WTC11 (cell line): ENCODE measurements around the gene FGG. TPM values are rescaled to one million over a fixed set of nuclear protein-coding genes. Genes with fewer than 3 reads are reported as not detected.

Source experiments
- ATAC-seq: fragments of 200-7000 bp; cut with Tn5 transposase; 2 replicates; pipeline ENCODE4 v1.10.0; 2021; ENCODE audit warnings: mild to moderate bottlenecking, moderate library complexity
- CTCF ChIA-PET: fragments of 300-600 bp; sonication (Branson Sonifier 250); formaldehyde crosslinking; loops from one replicate; lab custom pipeline; 2021; ENCODE audit warnings: antibody characterized with exemption; lab: Charles Lee
- POLR2A ChIA-PET: fragments of 350-600 bp; sonication (Branson Sonifier 250); formaldehyde crosslinking; loops from one replicate; lab custom pipeline; 2021; ENCODE audit warnings: antibody characterized with exemption; lab: Charles Lee
- DNase-seq: peaks from one replicate; pipeline ENCODE4 v3.0.0; 2021; ENCODE audit warnings: low spot score
- H3K27ac Mint-ChIP-seq: 2 replicates; pipeline ENCODE4 v1.8.0; 2021; ENCODE audit warnings: mixed read lengths
- H3K27me3 Mint-ChIP-seq: 2 replicates; pipeline ENCODE4 v1.8.0; 2021; ENCODE audit warnings: low read depth, mild to moderate bottlenecking, moderate library complexity, mixed read lengths
- H3K36me3 Mint-ChIP-seq: 2 replicates; pipeline ENCODE4 v1.8.0; 2021; ENCODE audit warnings: mixed read lengths
- H3K4me1 Mint-ChIP-seq: 2 replicates; pipeline ENCODE4 v1.8.0; 2022; ENCODE audit warnings: mixed read lengths
- H3K4me3 Mint-ChIP-seq: 2 replicates; pipeline ENCODE4 v1.8.0; 2021; ENCODE audit warnings: mild to moderate bottlenecking, moderate library complexity, mixed read lengths
- H3K9me3 Mint-ChIP-seq: 2 replicates; pipeline ENCODE4 v1.8.0; 2021; ENCODE audit warnings: mixed read lengths
- ATF1 ChIP-seq: sonication (generic); formaldehyde crosslinking; IDR thresholded peaks from 2 replicates; pipeline ENCODE4 v1.8.1; 2023; ENCODE audit warnings: mild to moderate bottlenecking, moderate library complexity, missing genetic modification reagents
- CREM ChIP-seq: sonication (generic); formaldehyde crosslinking; IDR thresholded peaks from 2 replicates; pipeline ENCODE4 v1.8.1; 2022; ENCODE audit warnings: mild to moderate bottlenecking, missing genetic modification reagents, moderate library complexity
- ETV6 ChIP-seq: sonication (generic); formaldehyde crosslinking; IDR thresholded peaks from 2 replicates; pipeline ENCODE4 v1.8.1; 2022; ENCODE audit warnings: mild to moderate bottlenecking, missing genetic modification reagents
- FOXK1 ChIP-seq: sonication (generic); formaldehyde crosslinking; IDR thresholded peaks from 2 replicates; pipeline ENCODE4 v1.8.0; 2022; ENCODE audit warnings: mild to moderate bottlenecking, moderate library complexity, missing genetic modification reagents
- GABPB1 ChIP-seq: sonication (generic); formaldehyde crosslinking; IDR thresholded peaks from 2 replicates; pipeline ENCODE4 v1.8.1; 2023; ENCODE audit warnings: mild to moderate bottlenecking, missing genetic modification reagents
- NR1H2 ChIP-seq: sonication (generic); formaldehyde crosslinking; IDR thresholded peaks from 2 replicates; pipeline ENCODE4 v1.9.0; 2021; ENCODE audit warnings: mild to moderate bottlenecking, moderate library complexity, missing genetic modification reagents
- RORB ChIP-seq: fragments of 250-450 bp; sonication (Bioruptor Pico); IDR thresholded peaks from 2 replicates; pipeline ENCODE4 v1.9.0; 2021; ENCODE audit warnings: mild to moderate bottlenecking
- TCF7 ChIP-seq: sonication (generic); formaldehyde crosslinking; IDR thresholded peaks from 2 replicates; pipeline ENCODE4 v1.8.0; 2022; ENCODE audit warnings: mild to moderate bottlenecking, low read depth, missing genetic modification reagents, moderate library complexity
- TEAD1 ChIP-seq: sonication (generic); formaldehyde crosslinking; IDR thresholded peaks from 2 replicates; pipeline ENCODE4 v1.8.0; 2022; ENCODE audit warnings: mild to moderate bottlenecking, missing genetic modification reagents
- ZBTB21 ChIP-seq: sonication (generic); formaldehyde crosslinking; IDR thresholded peaks from 2 replicates; pipeline ENCODE4 v1.8.1; 2023; ENCODE audit warnings: mild to moderate bottlenecking, missing genetic modification reagents, borderline replicate concordance
- ZNF232 ChIP-seq: sonication (generic); formaldehyde crosslinking; IDR thresholded peaks from 2 replicates; pipeline ENCODE4 v1.8.0; 2022; ENCODE audit warnings: mild to moderate bottlenecking, missing genetic modification reagents
- ZNF423 ChIP-seq: fragments of 250-450 bp; sonication (Bioruptor Pico); IDR thresholded peaks from 2 replicates; pipeline ENCODE4 v2.1.2; 2022; ENCODE audit warnings: mild to moderate bottlenecking, moderate library complexity
- ZNF671 ChIP-seq: fragments of 250-450 bp; sonication (Bioruptor Pico); IDR thresholded peaks from 2 replicates; pipeline ENCODE4 v1.8.0; 2021; ENCODE audit warnings: mild to moderate bottlenecking
- total RNA-seq: library from RNA; stranded (reverse); gene quantifications from 3 replicates; pipeline ENCODE4 v1.2.3, GENCODE V29; 2021
- TF ChIP-seq, protein P1 (sequence below): sonication (generic); formaldehyde crosslinking; IDR thresholded peaks from 2 replicates; pipeline ENCODE4 v1.8.1; 2023; ENCODE audit warnings: mild to moderate bottlenecking, moderate library complexity, missing genetic modification reagents
- TF ChIP-seq, protein P2 (sequence below): fragments of 250-450 bp; sonication (Bioruptor Pico); IDR thresholded peaks from 2 replicates; pipeline ENCODE4 v1.8.0; 2021; ENCODE audit warnings: mild to moderate bottlenecking
- TF ChIP-seq, protein P3 (sequence below): sonication (generic); formaldehyde crosslinking; IDR thresholded peaks from 2 replicates; pipeline ENCODE4 v1.8.1; 2022; ENCODE audit warnings: low read depth, missing genetic modification reagents, borderline replicate concordance
- TF ChIP-seq, protein P4 (sequence below): fragments of 200-600 bp; IDR thresholded peaks from 2 replicates; pipeline ENCODE4 v1.8.0; 2022; ENCODE audit warnings: antibody characterized with exemption
- TF ChIP-seq, protein P5 (sequence below): sonication (generic); formaldehyde crosslinking; IDR thresholded peaks from 2 replicates; pipeline ENCODE4 v1.8.1; 2023; ENCODE audit warnings: mild to moderate bottlenecking, missing genetic modification reagents
- TF ChIP-seq, protein P6 (sequence below): sonication (generic); formaldehyde crosslinking; IDR thresholded peaks from 2 replicates; pipeline ENCODE4 v1.8.1; 2023; ENCODE audit warnings: mild to moderate bottlenecking, missing genetic modification reagents, moderate library complexity
- TF ChIP-seq, protein P7 (sequence below): sonication (generic); formaldehyde crosslinking; IDR thresholded peaks from 2 replicates; pipeline ENCODE4 v1.8.0; 2022; ENCODE audit warnings: mild to moderate bottlenecking, missing genetic modification reagents

FGG gene
- total RNA-seq, 1 experiment from 2014 or later = 2.4 TPM

DNA sequence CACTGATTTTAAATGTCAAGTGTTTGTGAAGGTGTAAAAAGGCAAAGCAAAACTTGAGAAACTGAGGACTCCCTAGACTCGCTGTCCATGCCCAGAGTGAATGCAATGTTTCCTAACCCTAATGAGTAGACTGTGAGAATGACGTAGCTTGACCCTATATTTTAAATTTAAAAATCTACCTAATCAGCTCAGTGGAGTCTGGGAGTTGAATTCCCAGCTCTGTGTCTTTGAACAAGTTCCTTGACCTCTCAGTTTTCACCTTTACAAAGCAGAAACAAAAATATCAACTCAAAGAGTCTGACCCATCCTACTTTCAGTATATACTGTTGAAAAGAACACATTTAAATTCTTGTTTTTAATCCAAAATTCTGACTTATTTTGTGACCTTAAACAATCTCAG, 24.3 kb downstream of the FGG start:
- H3K27me3 Mint-ChIP-seq = no peaks in the 10 kb centered on the region
- DNase-seq = no peak
- H3K27ac Mint-ChIP-seq = no peak overlapping the region
- ChIA-PET CTCF (interaction anchor here (0.6 to 2.1 kb wide), 2 partner anchors 31 to 620 kb away, joined by 3 to 13 read pairs; no protein-coding TSS in a partner anchor), POLR2A (no interaction called here)
- no peak overlapping the region for H3K4me3 Mint-ChIP-seq
- H3K4me1 Mint-ChIP-seq = peaks cover 3% of the 10 kb centered on the region
- ATAC-seq = no peak
- no peaks in the 10 kb centered on the region for H3K36me3 Mint-ChIP-seq
- no peaks in the 10 kb centered on the region for H3K9me3 Mint-ChIP-seq
- TF ChIP-seq ZBTB21 (CRISPR knock-in tag) = no peak

DNA sequence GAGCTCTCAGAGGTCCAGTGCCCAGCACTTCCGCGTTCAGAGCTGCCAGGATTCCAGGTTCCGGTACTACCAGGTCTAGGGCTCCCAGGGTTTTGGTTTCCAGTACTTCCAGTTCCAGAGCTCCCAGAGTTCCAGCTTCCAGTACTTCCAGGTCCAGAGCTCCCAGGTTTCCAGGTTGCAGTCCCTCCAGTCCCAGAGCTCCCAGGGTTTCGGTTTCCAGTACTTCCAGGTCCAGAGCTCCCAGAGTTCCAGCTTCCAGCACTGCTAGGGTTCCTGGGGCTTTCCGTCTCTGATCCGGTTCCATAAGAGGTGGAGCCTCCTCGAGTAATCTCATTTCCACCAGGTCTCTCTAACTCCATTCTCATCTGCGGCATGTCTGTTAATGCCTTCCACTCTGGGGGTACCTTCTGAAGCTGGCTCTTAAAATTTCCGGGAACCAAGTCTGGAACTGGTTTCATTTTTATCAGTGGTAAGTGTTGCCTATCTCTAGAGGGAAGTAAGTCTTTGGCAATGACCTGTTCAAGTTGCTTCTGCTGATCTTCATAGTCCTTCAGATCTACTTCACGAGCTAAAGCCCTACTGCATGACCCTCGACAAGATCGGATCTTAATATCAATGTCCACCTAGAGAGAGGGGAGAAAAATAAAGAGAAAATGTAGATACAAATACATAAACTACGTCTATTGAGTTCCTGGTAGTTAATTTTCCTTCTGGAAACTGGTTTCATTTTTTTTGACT, 26.0 kb downstream of the FGG start:
- Mint-ChIP-seq H3K4me3 (no peak overlapping the region), H3K27ac (no peak overlapping the region), H3K9me3 (no peaks in the 10 kb centered on the region), H3K27me3 (no peaks in the 10 kb centered on the region), H3K36me3 (no peaks in the 10 kb centered on the region), H3K4me1 (peaks cover 3% of the 10 kb centered on the region)
- no peak for ATAC-seq
- ChIA-PET CTCF (interaction anchor here (1.8 kb wide), 1 partner anchor 32 kb away, joined by 8 read pairs; no protein-coding TSS in a partner anchor), POLR2A (no interaction called here)
- DNase-seq = no peak
- TF ChIP-seq ZNF232 (CRISPR knock-in tag) (no peak), ATF1 (CRISPR knock-in tag) (no peak), FOXK1 (CRISPR knock-in tag) (no peak)

DNA sequence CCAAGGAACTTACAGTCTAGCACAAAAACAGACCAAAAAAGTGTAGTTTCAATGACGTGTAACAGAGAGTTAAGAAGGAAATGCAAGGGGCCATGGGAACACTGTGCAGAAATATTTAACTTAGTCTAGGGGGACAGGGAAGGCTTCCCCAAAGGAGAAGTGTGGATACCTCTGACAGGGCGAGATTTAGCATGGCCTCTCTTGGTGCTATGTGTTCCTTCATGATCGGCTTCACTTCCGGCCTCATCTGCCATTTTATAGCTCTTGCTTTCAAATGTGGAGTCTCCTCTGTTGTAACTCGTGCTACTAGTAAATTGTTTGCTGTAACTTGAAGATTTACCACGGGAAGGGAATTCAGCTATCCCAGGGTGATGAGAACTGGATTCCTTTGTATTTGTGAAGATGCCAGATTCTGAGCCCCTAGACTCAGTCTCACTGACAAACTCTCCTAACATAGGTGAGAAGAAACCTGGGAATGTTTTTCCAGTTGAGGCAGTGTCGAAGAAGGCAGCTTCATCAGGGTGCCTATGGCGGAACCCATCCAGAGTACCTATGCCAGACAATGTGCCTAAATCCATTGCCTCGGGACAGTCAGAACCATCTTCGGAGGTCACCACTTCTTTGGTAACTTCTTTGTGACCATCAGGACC, 27.0 kb downstream of the FGG start:
- POLR2A ChIA-PET = no interaction called here
- Mint-ChIP-seq H3K36me3 (no peaks in the 10 kb centered on the region), H3K27me3 (no peaks in the 10 kb centered on the region), H3K4me1 (peaks cover 3% of the 10 kb centered on the region), H3K9me3 (no peaks in the 10 kb centered on the region), H3K27ac (no peak overlapping the region), H3K4me3 (no peak overlapping the region)
- no peak for TF ChIP-seq GABPB1 (CRISPR knock-in tag)
- TF ChIP-seq, protein P1, sequence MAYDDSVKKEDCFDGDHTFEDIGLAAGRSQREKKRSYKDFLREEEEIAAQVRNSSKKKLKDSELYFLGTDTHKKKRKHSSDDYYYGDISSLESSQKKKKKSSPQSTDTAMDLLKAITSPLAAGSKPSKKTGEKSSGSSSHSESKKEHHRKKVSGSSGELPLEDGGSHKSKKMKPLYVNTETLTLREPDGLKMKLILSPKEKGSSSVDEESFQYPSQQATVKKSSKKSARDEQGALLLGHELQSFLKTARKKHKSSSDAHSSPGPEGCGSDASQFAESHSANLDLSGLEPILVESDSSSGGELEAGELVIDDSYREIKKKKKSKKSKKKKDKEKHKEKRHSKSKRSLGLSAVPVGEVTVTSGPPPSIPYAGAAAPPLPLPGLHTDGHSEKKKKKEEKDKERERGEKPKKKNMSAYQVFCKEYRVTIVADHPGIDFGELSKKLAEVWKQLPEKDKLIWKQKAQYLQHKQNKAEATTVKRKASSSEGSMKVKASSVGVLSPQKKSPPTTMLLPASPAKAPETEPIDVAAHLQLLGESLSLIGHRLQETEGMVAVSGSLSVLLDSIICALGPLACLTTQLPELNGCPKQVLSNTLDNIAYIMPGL = no peak
- TF ChIP-seq TCF7 (CRISPR knock-in tag) = no peak
- no peak for TF ChIP-seq ZNF671 (CRISPR knock-in tag)
- no peak for TF ChIP-seq ATF1 (CRISPR knock-in tag)
- TF ChIP-seq CREM (CRISPR knock-in tag) = no peak
- no peak for TF ChIP-seq RORB (CRISPR knock-in tag)
- TF ChIP-seq, protein P2, sequence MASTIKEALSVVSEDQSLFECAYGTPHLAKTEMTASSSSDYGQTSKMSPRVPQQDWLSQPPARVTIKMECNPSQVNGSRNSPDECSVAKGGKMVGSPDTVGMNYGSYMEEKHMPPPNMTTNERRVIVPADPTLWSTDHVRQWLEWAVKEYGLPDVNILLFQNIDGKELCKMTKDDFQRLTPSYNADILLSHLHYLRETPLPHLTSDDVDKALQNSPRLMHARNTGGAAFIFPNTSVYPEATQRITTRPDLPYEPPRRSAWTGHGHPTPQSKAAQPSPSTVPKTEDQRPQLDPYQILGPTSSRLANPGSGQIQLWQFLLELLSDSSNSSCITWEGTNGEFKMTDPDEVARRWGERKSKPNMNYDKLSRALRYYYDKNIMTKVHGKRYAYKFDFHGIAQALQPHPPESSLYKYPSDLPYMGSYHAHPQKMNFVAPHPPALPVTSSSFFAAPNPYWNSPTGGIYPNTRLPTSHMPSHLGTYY (CRISPR knock-in tag) = no peak
- TF ChIP-seq, protein P3, sequence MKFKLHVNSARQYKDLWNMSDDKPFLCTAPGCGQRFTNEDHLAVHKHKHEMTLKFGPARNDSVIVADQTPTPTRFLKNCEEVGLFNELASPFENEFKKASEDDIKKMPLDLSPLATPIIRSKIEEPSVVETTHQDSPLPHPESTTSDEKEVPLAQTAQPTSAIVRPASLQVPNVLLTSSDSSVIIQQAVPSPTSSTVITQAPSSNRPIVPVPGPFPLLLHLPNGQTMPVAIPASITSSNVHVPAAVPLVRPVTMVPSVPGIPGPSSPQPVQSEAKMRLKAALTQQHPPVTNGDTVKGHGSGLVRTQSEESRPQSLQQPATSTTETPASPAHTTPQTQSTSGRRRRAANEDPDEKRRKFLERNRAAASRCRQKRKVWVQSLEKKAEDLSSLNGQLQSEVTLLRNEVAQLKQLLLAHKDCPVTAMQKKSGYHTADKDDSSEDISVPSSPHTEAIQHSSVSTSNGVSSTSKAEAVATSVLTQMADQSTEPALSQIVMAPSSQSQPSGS = no peak
- TF ChIP-seq, protein P4, sequence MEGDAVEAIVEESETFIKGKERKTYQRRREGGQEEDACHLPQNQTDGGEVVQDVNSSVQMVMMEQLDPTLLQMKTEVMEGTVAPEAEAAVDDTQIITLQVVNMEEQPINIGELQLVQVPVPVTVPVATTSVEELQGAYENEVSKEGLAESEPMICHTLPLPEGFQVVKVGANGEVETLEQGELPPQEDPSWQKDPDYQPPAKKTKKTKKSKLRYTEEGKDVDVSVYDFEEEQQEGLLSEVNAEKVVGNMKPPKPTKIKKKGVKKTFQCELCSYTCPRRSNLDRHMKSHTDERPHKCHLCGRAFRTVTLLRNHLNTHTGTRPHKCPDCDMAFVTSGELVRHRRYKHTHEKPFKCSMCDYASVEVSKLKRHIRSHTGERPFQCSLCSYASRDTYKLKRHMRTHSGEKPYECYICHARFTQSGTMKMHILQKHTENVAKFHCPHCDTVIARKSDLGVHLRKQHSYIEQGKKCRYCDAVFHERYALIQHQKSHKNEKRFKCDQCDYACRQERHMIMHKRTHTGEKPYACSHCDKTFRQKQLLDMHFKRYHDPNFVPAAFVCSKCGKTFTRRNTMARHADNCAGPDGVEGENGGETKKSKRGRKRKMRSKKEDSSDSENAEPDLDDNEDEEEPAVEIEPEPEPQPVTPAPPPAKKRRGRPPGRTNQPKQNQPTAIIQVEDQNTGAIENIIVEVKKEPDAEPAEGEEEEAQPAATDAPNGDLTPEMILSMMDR = no peak
- TF ChIP-seq TEAD1 (CRISPR knock-in tag) = no peak
- no peak for TF ChIP-seq NR1H2 (CRISPR knock-in tag)
- TF ChIP-seq ZNF232 (CRISPR knock-in tag) = no peak
- TF ChIP-seq, protein P5, sequence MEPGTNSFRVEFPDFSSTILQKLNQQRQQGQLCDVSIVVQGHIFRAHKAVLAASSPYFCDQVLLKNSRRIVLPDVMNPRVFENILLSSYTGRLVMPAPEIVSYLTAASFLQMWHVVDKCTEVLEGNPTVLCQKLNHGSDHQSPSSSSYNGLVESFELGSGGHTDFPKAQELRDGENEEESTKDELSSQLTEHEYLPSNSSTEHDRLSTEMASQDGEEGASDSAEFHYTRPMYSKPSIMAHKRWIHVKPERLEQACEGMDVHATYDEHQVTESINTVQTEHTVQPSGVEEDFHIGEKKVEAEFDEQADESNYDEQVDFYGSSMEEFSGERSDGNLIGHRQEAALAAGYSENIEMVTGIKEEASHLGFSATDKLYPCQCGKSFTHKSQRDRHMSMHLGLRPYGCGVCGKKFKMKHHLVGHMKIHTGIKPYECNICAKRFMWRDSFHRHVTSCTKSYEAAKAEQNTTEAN (CRISPR knock-in tag) = no peak
- no peak for TF ChIP-seq ETV6 (CRISPR knock-in tag)
- no peak for TF ChIP-seq ZBTB21 (CRISPR knock-in tag)
- TF ChIP-seq, protein P6, sequence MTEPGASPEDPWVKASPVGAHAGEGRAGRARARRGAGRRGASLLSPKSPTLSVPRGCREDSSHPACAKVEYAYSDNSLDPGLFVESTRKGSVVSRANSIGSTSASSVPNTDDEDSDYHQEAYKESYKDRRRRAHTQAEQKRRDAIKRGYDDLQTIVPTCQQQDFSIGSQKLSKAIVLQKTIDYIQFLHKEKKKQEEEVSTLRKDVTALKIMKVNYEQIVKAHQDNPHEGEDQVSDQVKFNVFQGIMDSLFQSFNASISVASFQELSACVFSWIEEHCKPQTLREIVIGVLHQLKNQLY (CRISPR knock-in tag) = no peak
- no peak for TF ChIP-seq ZNF423
- TF ChIP-seq, protein P7, sequence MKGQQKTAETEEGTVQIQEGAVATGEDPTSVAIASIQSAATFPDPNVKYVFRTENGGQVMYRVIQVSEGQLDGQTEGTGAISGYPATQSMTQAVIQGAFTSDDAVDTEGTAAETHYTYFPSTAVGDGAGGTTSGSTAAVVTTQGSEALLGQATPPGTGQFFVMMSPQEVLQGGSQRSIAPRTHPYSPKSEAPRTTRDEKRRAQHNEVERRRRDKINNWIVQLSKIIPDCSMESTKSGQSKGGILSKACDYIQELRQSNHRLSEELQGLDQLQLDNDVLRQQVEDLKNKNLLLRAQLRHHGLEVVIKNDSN (CRISPR knock-in tag) = no peak
- ATAC-seq (no peak), DNase-seq (no peak)
- CTCF ChIA-PET = interaction anchor here (0.6 to 1.8 kb wide), 2 partner anchors 10 to 33 kb away, joined by 3 to 8 read pairs; no protein-coding TSS in a partner anchor
